SH-SY5Y (cell line): ENCODE measurements around the gene FAIM2.

Source experiments
- GATA2 ChIP-seq: IDR thresholded peaks from 2 replicates; pipeline ENCODE4 v1.6.1; 2011; ENCODE audit warnings: mild to moderate bottlenecking, low read depth, low read length
- GATA3 ChIP-seq: IDR thresholded peaks from 2 replicates; pipeline ENCODE4 v1.6.1; 2011; ENCODE audit warnings: low read depth, mild to moderate bottlenecking, low read length, moderate library complexity

GRCh38 chr12:49818241-49818895 lies 85.3 kb downstream of the FAIM2 start:
- TF ChIP-seq GATA2 (no peak), GATA3 (no peak)
